GM13977 (cell line): ENCODE results near the gene GRK4.
A peak's percentile ranks its signal among the peaks of the same experiment; 100 is the strongest.
"Not testable (repeated sequence)": the region's sequence is repeated elsewhere in the genome, so short reads cannot be mapped to it uniquely, and the experiment has no call there.

Source experiments
- DNase-seq: peaks from one replicate; pipeline ENCODE4 v3.0.0; 2012; ENCODE audit warnings: low spot score
- CTCF ChIP-seq: IDR thresholded peaks from 2 replicates; pipeline ENCODE4 v1.5.1; 2012; ENCODE audit warnings: mild to moderate bottlenecking, control low read depth; ENCODE audit not compliant: insufficient read depth; ENCODE audit errors: extremely low read depth, missing control alignments
- in situ Hi-C: fragments of 300-500 bp; cut with MboI; formaldehyde crosslinking; loops from one replicate; pipeline ENCODE4 v1.12.0; 2022; ENCODE audit warnings: low sequenced_read_pairs, low pct_unique_long_range_greater_than_20kb, mixed read lengths, inconsistent platforms; ENCODE audit not compliant: unreplicated experiment

GRK4 gene

GRCh38 chr4:2934813-2935761, 28.3 kb upstream of the GRK4 start:
- in situ Hi-C loops, result loop anchor here (10.0 kb wide), 1 partner anchor 160 kb away; no protein-coding TSS in a partner anchor
- DNase-seq, result peak; percentile 98
- TF ChIP-seq CTCF, result no peak

- in situ Hi-C loops, result loop anchor here (10.0 kb wide), 1 partner anchor 161 kb away; no protein-coding TSS in a partner anchor
- no peak for DNase-seq
- TF ChIP-seq CTCF, result no peak
Observed at GRCh38 chr4:2935762-2936743, 27.3 kb upstream of the GRK4 start.

- DNase-seq, result peak; percentile 73
- TF ChIP-seq CTCF, result no peak
- in situ Hi-C loops, result loop anchor here (10.0 kb wide), 1 partner anchor 162 kb away; no protein-coding TSS in a partner anchor
Observed at GRCh38 chr4:2936773-2937145, 26.6 kb upstream of the GRK4 start.

GRCh38 chr4:2937146-2937857, 26.1 kb upstream of the GRK4 start:
- TF ChIP-seq CTCF, result no peak
- no peak for DNase-seq
- in situ Hi-C loops, result loop anchor here (10.0 kb wide), 1 partner anchor 163 kb away; no protein-coding TSS in a partner anchor

- in situ Hi-C loops, result loop anchor here (10.0 kb wide), 1 partner anchor 163 kb away; no protein-coding TSS in a partner anchor
- DNase-seq, result no peak
- TF ChIP-seq CTCF, result no peak
Observed at GRCh38 chr4:2937986-2938385, 25.4 kb upstream of the GRK4 start.

GRCh38 chr4:2938411-2938810, 25.0 kb upstream of the GRK4 start:
- in situ Hi-C loops, result loop anchor here (10.0 kb wide), 1 partner anchor 164 kb away; no protein-coding TSS in a partner anchor
- DNase-seq, result not testable (repeated sequence)
